HG03095 (cell line): Measurements from ENCODE around the gene MEIS1.
"Not testable (repeated sequence)": the region's sequence is repeated elsewhere in the genome, so short reads cannot be mapped to it uniquely, and the experiment has no call there.

Experiments used
- ATAC-seq: cut with Tn5 transposase; IDR thresholded peaks from one replicate; pipeline ENCODE4 v1.9.1; 2021; ENCODE audit warnings: moderate library complexity; ENCODE audit not compliant: unreplicated experiment

Gene MEIS1

DNA sequence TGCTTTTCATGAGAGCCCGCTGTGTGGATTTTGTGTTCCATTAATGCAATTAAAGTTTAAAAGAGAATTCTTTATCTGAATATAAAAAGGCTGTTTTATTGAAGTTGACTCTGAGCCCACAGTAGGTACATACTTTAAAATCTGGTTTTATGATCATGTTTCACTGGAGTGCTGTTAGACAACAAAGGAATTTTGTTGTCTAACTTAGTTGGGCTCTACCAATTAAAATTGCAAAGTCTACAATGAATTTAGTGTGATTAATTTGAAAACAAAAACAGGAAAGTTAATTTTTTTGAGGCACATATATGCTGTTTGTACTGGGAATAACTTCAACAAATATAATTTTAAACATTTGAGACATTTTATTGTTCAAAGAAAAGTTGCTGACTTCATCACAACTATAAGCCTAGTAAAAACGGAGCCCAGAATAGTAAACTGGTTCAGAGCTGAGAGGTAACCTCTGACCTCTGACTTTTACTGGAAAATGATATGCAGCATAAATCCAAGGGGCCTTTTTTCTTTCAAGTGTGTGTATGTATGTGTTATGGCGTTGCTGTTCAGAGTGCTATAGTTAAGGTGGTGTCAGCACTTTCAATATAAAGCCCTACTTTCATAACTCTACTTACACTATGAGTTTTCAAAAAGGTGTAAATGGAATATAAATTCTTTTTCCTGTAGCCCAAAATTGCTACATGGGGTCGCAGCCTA lies 30.2 kb downstream of the MEIS1 start:
- ATAC-seq = no peak

DNA sequence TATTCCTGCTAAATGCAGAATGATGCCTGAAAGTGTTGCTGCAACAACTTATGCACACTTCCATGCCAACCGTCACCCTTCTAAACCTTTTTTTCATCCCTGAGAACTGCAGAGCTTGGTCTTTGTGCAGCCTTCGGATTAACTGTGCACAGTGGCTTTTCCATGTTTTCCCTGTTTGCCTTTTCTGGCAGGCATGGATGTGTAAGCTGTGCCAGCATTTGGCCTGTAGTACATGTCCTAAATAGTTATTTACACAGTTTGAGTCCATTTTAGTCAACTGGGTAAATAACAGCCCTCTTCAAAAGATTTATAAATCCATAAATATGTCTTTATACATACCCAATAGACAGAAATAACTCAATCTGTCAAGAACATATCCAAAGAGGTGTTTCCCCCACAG lies 31.5 kb downstream of the MEIS1 start:
- no peak for ATAC-seq

DNA sequence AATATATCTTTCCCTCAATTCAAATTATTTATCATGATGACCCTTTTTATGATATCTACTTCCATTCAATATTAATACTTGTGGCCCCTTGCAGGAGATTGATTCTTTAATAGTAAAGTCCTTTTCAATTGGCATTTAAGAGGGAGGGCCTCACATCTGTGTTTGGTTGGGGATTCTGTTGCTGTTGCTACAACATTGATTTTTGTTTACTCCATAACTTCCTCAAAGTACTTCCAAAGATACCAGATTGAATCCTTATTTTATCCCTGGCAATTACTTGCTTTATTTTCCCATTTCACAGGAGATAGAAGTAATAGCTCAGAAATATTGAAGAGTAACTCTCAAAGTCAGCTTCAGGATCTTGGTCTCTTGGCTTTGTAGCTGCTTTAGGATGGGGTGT lies 32.8 kb downstream of the MEIS1 start:
- ATAC-seq = no peak

- no peak for ATAC-seq
These were observed 34.4 kb downstream of the MEIS1 start for GRCh38 chr2:66469214-66469902.

DNA sequence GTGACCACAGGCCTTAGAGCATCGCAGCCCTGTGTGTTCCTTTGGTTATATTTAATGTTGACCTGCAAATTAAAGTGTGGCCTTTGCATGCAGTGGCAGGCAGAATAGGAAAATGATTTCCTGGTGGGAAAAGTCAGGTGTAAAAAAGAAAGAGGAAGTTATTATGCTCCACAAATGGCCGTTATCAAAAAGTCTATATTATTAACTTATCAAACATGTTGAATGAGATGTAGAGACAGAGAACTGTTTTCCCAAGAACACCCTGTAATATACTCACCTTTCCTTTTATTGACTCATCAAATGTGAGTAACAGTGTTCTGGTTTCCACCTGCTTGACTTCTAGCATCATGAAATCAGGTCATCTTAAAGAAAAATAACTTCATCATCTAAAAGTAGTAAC lies 35.3 kb downstream of the MEIS1 start:
- ATAC-seq = no peak

DNA sequence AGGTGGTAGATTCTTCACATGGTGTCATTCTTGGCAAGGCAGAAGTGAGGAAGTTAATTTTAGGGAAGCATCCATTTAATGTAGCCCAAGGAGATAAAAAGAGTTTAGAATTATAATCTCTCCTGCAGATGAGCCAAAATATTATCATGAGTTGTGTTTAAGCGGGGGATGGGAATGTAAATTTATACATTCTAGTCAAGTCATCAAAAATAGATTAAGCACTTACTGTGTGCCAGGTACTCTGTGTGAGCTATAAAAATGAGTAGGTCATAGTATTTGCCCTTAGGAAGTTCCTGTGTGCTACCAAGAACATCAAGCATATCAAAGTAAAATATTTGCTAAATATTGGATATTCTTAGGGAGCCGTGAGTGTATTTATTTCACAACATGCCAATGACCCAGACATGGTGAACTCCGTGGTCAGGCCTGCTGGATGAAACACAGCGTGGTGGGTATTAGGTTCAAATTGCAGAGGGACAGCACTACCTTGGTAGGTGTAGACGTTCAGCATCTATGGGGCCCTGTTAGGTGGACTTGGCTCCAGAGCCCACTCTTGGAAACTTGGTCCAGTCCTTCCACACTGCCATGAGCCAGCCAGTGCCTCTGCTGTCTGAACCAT lies 37.4 kb downstream of the MEIS1 start:
- ATAC-seq = no peak

DNA sequence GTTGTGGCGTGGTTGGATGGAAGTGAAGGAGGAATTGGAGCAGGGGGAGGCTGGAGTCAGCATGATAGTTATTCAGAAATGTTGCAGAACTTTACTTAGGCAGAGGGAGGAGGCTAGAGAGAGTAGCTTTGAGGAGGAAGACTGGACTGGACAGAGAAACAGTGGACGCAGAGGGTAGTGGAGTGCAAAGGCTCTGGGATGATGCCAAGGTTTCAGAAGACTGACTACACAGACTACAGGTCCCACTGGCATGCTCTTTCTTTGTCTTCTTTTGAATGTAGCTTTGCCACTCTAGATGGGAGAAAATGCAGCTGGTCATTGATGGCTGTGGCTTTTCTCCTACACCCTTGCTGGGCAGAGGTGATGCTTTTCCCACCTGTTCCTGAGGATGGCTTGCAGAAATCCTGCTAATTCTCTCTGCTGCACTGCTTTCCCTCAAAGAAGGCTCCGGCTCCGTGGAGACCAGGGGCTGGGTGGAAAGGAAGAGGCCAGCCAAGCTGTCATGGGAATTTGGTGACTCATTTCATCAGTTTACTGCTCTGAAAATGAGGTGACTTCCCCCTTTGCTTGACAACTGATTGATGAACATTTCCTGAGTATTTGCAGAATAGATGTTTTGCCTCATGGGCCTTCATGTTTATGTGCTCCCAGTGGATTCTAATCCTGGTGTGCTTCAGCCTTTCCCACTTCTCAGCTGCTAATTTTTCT lies 42.4 kb downstream of the MEIS1 start:
- no peak for ATAC-seq

- ATAC-seq = no peak
These were observed 43.4 kb downstream of the MEIS1 start for GRCh38 chr2:66478299-66478698.

GRCh38 chr2:66478731-66479316 lies 43.9 kb downstream of the MEIS1 start:
- ATAC-seq = no peak

- ATAC-seq = no peak
These were observed 46.2 kb downstream of the MEIS1 start for GRCh38 chr2:66481100-66481549.

GRCh38 chr2:66485252-66485651 lies 50.3 kb downstream of the MEIS1 start:
- not testable (repeated sequence) for ATAC-seq

DNA sequence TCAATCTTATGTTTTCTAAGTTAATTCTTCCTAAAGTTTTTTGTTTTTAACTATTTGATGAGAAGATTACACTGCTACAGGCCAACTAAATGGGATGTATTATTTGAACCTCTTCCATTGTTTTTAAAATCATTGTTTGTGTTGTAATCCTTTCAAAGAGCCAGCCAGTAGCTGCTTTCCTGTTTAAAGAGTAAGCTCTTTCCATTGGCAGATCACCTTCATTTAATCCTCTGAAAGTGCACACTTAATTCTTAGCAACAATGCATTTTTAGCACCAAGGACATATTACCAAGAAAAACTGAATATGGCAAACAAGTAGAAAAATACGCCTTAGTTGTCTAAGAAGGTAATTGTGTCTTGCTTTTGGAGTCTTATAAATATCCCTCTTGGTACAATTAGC lies 54.0 kb downstream of the MEIS1 start:
- no peak for ATAC-seq

GRCh38 chr2:66489436-66489835 lies 54.5 kb downstream of the MEIS1 start:
- no peak for ATAC-seq

- no peak for ATAC-seq
These were observed 55.7 kb downstream of the MEIS1 start for GRCh38 chr2:66490588-66491001.

GRCh38 chr2:66494708-66495107 lies 59.8 kb downstream of the MEIS1 start:
- no peak for ATAC-seq

- ATAC-seq = no peak
These were observed 61.1 kb downstream of the MEIS1 start for GRCh38 chr2:66495788-66496640.

DNA sequence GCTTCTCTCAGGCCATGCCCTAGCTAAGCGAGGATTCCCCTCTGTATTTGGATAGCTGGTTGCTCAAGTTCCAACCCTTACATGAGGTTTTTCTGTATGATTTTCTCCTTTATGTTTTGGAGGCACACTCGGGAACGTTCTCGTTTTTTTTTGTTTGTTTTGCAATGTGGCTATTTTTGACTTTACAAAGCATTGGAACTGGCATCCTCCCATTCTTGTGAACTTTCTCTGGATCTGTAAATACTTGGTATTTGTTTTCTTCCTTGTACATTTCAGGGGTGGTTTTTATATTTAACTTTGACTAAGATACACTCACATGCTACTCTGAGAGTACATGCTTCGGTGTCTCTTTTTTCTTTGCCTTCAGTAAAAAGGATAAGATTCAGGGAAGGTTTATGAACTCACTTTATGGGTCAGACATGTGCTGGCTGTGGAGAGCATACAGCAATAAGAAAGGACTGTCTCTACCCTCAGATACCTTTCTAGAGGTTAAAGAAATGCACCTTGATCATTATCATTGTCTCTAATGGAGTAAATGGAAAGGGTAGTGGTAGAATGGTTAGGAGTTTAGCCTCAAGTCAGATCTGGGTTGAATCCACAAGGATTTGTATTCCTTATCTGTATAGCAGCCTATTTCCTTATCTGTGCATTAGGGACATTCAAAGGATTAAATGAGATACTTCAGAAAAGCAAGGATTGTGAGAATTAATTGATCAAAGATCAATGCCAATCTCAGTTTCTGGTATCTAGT lies 61.9 kb downstream of the MEIS1 start:
- ATAC-seq = no peak

GRCh38 chr2:66497431-66498288 lies 62.7 kb downstream of the MEIS1 start:
- no peak for ATAC-seq
